D721Med (cell line): ENCODE measurements around the gene RAB30.

ENCODE experiments used
- DNase-seq: peaks from one replicate; pipeline ENCODE4 v3.0.0; 2011; ENCODE audit warnings: low spot score; ENCODE audit not compliant: insufficient read length
- FAIRE-seq: peaks from 2 replicates; lab custom pipeline; 2011; peaks lifted over from hg19 to GRCh38; lab: Jason Lieb, UNC
- CTCF ChIP-seq: IDR thresholded peaks from 2 replicates; pipeline ENCODE4 v1.5.1; 2012; ENCODE audit warnings: mild to moderate bottlenecking, control low read depth; ENCODE audit not compliant: insufficient read depth; ENCODE audit errors: missing control alignments

The RAB30 gene

GRCh38 chr11:83071567-83072349 lies at the start of gene RAB30:
Gene RAB30, minus strand, starts transcription at chr11:83071897. Its CDS starts 74,581 bp downstream, at chr11:82997316.
- DNase-seq = peak; percentile 82
- peak; percentile 61 for FAIRE-seq
- TF ChIP-seq CTCF = no peak

GRCh38 chr11:83120327-83120726 lies 48.6 kb upstream of the RAB30 start:
- FAIRE-seq (no peak), DNase-seq (no peak)
- no peak for TF ChIP-seq CTCF

- TF ChIP-seq CTCF = no peak
- FAIRE-seq (no peak), DNase-seq (no peak)
Observed at GRCh38 chr11:83119216-83119615, 47.5 kb upstream of the RAB30 start.

- no peak for TF ChIP-seq CTCF
- FAIRE-seq = no peak
- no peak for DNase-seq
Observed at GRCh38 chr11:83118814-83119213, 47.1 kb upstream of the RAB30 start.

GRCh38 chr11:83116015-83116641 lies 44.4 kb upstream of the RAB30 start:
- DNase-seq (no peak), FAIRE-seq (no peak)
- TF ChIP-seq CTCF = no peak

GRCh38 chr11:83115551-83115950 lies 43.9 kb upstream of the RAB30 start:
- TF ChIP-seq CTCF = no peak
- DNase-seq (no peak), FAIRE-seq (no peak)

- DNase-seq (no peak), FAIRE-seq (peak; percentile 38)
- TF ChIP-seq CTCF = no peak
Observed at GRCh38 chr11:83115026-83115425, 43.3 kb upstream of the RAB30 start.
